ENCODE results near the gene CMTM6.
"Not testable (repeated sequence)": the region's sequence is repeated elsewhere in the genome, so short reads cannot be mapped to it uniquely, and the experiment has no call there.

Gene CMTM6

GRCh38 chr3:32447865-32448400, 54.7 kb downstream of the CMTM6 start:
- DNase-seq (ENCODE audit: low spot score), result no peak

GRCh38 chr3:32443478-32443877, 59.2 kb downstream of the CMTM6 start:
- no peak for DNase-seq (ENCODE audit: low spot score)

- no peak for DNase-seq (ENCODE audit: low spot score)
Measured at GRCh38 chr3:32442766-32443165, 59.9 kb downstream of the CMTM6 start.

- DNase-seq (ENCODE audit: low spot score), result no peak
Measured at GRCh38 chr3:32440611-32441350, 61.9 kb downstream of the CMTM6 start.

- not testable (repeated sequence) for DNase-seq (ENCODE audit: low spot score)
Measured at GRCh38 chr3:32439421-32439820, 63.2 kb downstream of the CMTM6 start.

GRCh38 chr3:32438596-32439344, 63.9 kb downstream of the CMTM6 start:
- DNase-seq (ENCODE audit: low spot score), result no peak

GRCh38 chr3:32437896-32438295, 64.8 kb downstream of the CMTM6 start:
- DNase-seq (ENCODE audit: low spot score), result no peak

- no peak for DNase-seq (ENCODE audit: low spot score)
Measured at GRCh38 chr3:32436816-32437189, 65.8 kb downstream of the CMTM6 start.

GRCh38 chr3:32435911-32436815, 66.5 kb downstream of the CMTM6 start:
- no peak for DNase-seq (ENCODE audit: low spot score)

GRCh38 chr3:32434206-32434605, 68.4 kb downstream of the CMTM6 start:
- DNase-seq (ENCODE audit: low spot score), result no peak

GRCh38 chr3:32432711-32433530, 69.7 kb downstream of the CMTM6 start:
- DNase-seq (ENCODE audit: low spot score), result no peak

- no peak for DNase-seq (ENCODE audit: low spot score)
Measured at GRCh38 chr3:32432045-32432710, 70.5 kb downstream of the CMTM6 start.

GRCh38 chr3:32431481-32431880, 71.2 kb downstream of the CMTM6 start:
- no peak for DNase-seq (ENCODE audit: low spot score)

All from AG08396 (cell line).